ENCODE data around the gene ID4. TPM values are rescaled to one million over a fixed set of nuclear protein-coding genes. Genes with fewer than 3 reads are reported as not detected.

Gene ID4
- polyA plus RNA-seq, 2 of the 4 experiments (the other 2 are of a cell fraction): 2.6 to 6.1 TPM

DNA sequence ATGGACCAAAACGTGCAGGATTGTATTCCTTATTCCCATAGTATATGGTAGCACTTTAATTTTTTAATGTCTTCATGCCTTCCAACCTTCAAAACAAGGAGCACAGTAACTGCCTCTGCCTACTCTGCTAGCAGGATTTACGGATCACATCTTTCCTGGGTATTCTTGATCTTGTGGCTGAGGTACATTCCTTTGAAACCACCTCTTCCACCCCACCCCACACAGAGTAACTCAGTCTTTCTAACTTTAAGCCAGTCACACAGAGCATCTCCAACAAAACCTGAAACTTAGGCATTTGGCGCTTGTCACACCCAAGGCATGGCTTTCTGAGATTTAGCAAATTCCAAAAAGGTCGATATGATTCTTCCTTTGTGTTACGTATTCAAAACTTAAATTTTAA is 2.3 kb upstream of the ID4 start:
- Histone ChIP-seq H3K4me2 (no peak overlapping the region), H3K9me3 (no peaks in the 10 kb centered on the region), H3K27ac (no peak overlapping the region), H3K4me3 (no peak overlapping the region), H3K4me1 (peaks cover 17% of the 10 kb centered on the region; the same call in 2 of the 3 replicates)
- TF ChIP-seq PHF8 (IDR thresholded peaks at IDR 0.05; ENCODE audit: borderline replicate concordance, low read depth) (no peak), TP53 (CRISPR knock-in tag; IDR thresholded peaks at IDR 0.05) (no peak), KDM5A (IDR thresholded peaks at IDR 0.05) (no peak), RNF2 (IDR thresholded peaks at IDR 0.05; ENCODE audit: borderline replicate concordance, low read depth) (no peak)
- POLR2A ChIA-PET: no interaction called here
- CTCF ChIA-PET: no interaction called here
- ATAC-seq (no peak), FAIRE-seq (no peak), DNase-seq (ENCODE audit: low read depth in 1 of 2, low spot score in 1 of 2) (no peak)
- WGBS (ENCODE audit: missing lambda C conversion rate): 51% methylated on average over 5 of the region's 5 CpGs

DNA sequence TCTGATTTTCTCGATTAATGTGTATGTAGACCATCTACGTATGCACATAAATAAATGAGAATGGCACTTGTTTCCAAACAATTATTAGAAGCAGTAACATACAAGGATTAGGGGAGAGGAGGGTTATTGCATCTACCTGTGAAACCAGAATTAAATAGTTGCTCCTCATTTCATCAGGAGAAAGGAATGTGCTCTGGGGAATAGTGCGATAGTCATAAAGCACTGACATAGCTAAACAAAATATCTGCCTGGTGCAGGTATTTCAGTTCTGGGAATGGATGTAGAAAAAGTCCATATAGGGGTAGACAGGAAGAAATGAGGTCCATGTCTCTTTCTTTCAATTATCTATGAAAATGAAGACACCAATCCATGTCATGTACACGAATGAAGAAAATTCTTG is 1.6 kb upstream of the ID4 start:
- CTCF ChIA-PET: interaction anchor here (1.7 kb wide), 1 partner anchor 16 kb away, joined by 4 read pairs; no protein-coding TSS in a partner anchor
- H3K4me3 ChIP-seq: no peak overlapping the region
- FAIRE-seq (no peak), DNase-seq (ENCODE audit: low read depth in 1 of 2, low spot score in 1 of 2) (no peak), ATAC-seq (no peak)
- POLR2A ChIA-PET: no interaction called here
- no peaks in the 10 kb centered on the region for H3K9me3 ChIP-seq
- WGBS (ENCODE audit: missing lambda C conversion rate): 79% methylated on average over 4 of the region's 4 CpGs
- no peak overlapping the region for H3K27ac ChIP-seq
- no peak overlapping the region for H3K4me2 ChIP-seq
- TF ChIP-seq TP53 (CRISPR knock-in tag; IDR thresholded peaks at IDR 0.05) (no peak), ZC3H11A (IDR thresholded peaks at IDR 0.05) (no peak), NFE2L2 (conservative IDR thresholded peaks at IDR 0.05; ENCODE audit: low read length) (no peak), HDAC2 (IDR thresholded peaks at IDR 0.05) (no peak), PBX3 (IDR thresholded peaks at IDR 0.05) (no peak), CHD4 (IDR thresholded peaks at IDR 0.05; ENCODE audit: borderline replicate concordance) (no peak), MYC (IDR thresholded peaks at IDR 0.05; ENCODE audit: borderline replicate concordance, low read length) (no peak), PHF8 (IDR thresholded peaks at IDR 0.05; ENCODE audit: borderline replicate concordance, low read depth) (no peak), HOXB5 (CRISPR knock-in tag; IDR thresholded peaks at IDR 0.05) (no peak), ZSCAN20 (CRISPR knock-in tag; IDR thresholded peaks at IDR 0.05) (no peak), FOSL2 (IDR thresholded peaks at IDR 0.05) (no peak), FOSL2 (CRISPR knock-in tag; IDR thresholded peaks at IDR 0.05) (no peak)
- H3K4me1 ChIP-seq: peaks cover 12% of the 10 kb centered on the region; the same call in 2 of the 3 replicates

GRCh38 chr6:19837511-19838441 is 606 bp downstream of the ID4 start:
- DNase-seq (ENCODE audit: low read depth in 1 of 2, low spot score in 1 of 2): peak; percentile 11 to 17

More at GRCh38 chr6:19837511-19838441, 606 bp downstream of the ID4 start:
- ChIA-PET CTCF (interaction anchor here (0.6 to 1.7 kb wide), 2 partner anchors 14 to 1193 kb away, joined by 3 to 4 read pairs; no protein-coding TSS in a partner anchor), POLR2A (interaction anchor here (2.0 kb wide), 1 partner anchor 34 kb away, joined by 17 read pairs; no protein-coding TSS in a partner anchor)
- Histone ChIP-seq H3K4me1 (peaks cover 19% of the 10 kb centered on the region; the same call in 2 of the 3 replicates), H3K9me3 (no peaks in the 10 kb centered on the region), H3K4me2 (peak overlapping the region; percentile 85), H3K27ac (peak overlapping the region; percentile 56 to 86), H3K4me3 (peak overlapping the region; percentile 59)
- ATAC-seq (peak; percentile 46 to 70), FAIRE-seq (no peak)
- TF ChIP-seq ZNF302 (CRISPR knock-in tag; IDR thresholded peaks at IDR 0.05): no peak
- no peak for TF ChIP-seq SMC3 (IDR thresholded peaks at IDR 0.05)
- TF ChIP-seq PHF8 (IDR thresholded peaks at IDR 0.05; ENCODE audit: borderline replicate concordance, low read depth): peak; percentile 53
- no peak for TF ChIP-seq NR3C1 (IDR thresholded peaks at IDR 0.05)
- TF ChIP-seq JUN (IDR thresholded peaks at IDR 0.05): peak; percentile 4 to 44; a peak in 3 of 5 replicates
- no peak for TF ChIP-seq MAZ (IDR thresholded peaks at IDR 0.05; ENCODE audit: borderline replicate concordance, low read depth, low read length)
- TF ChIP-seq PBX3 (IDR thresholded peaks at IDR 0.05): no peak
- no peak for TF ChIP-seq HOXA7 (CRISPR knock-in tag; IDR thresholded peaks at IDR 0.05)
- TF ChIP-seq, protein P1, sequence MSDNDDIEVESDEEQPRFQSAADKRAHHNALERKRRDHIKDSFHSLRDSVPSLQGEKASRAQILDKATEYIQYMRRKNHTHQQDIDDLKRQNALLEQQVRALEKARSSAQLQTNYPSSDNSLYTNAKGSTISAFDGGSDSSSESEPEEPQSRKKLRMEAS (IDR thresholded peaks at IDR 0.05): 0 out of 2 replicates have a peak, but pooled peaks have one; percentile 15
- TF ChIP-seq HOXB5 (CRISPR knock-in tag; IDR thresholded peaks at IDR 0.05): no peak
- TF ChIP-seq TP53 (CRISPR knock-in tag; IDR thresholded peaks at IDR 0.05): no peak
- TF ChIP-seq CHD2 (IDR thresholded peaks at IDR 0.05; ENCODE audit: low read length, partially characterized antibody): no peak
- no peak for TF ChIP-seq RAD21 (conservative IDR thresholded peaks at IDR 0.05 in 1 of 2, IDR thresholded peaks at IDR 0.05 in 1 of 2)
- TF ChIP-seq BCL3 (IDR thresholded peaks at IDR 0.05): no peak
- no peak for TF ChIP-seq GATA3 (IDR thresholded peaks at IDR 0.05; ENCODE audit: borderline replicate concordance)
- TF ChIP-seq MYC (IDR thresholded peaks at IDR 0.05; ENCODE audit: borderline replicate concordance, low read length): no peak
- WGBS (ENCODE audit: missing lambda C conversion rate): 0% methylated on average over 3 of the region's 122 CpGs
